GM19035 (cell line): ENCODE data around the gene KCNQ1.

Source experiments
- ATAC-seq: cut with Tn5 transposase; IDR thresholded peaks from one replicate; pipeline ENCODE4 v1.9.1; 2021; ENCODE audit not compliant: unreplicated experiment

KCNQ1 gene

DNA sequence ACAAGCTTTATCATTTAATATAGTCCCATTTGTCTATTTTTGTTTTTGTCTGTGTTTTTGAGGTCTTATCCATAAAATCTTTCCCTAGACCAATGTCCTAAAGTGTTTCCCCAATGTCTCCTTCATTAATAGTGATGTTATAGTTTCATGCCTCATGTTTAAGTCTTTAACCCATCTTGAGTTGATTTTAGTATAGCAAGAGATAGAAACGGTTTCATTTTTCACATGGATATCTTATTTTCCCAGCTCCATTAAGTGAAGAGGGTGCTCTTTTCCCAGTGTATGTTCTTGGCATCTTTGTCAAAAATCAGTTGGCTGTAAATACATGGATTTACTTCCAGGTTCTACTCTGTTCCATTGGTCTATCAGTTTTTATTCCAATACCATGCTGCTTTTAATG is 196.8 kb downstream of the KCNQ1 start:
- no peak for ATAC-seq

DNA sequence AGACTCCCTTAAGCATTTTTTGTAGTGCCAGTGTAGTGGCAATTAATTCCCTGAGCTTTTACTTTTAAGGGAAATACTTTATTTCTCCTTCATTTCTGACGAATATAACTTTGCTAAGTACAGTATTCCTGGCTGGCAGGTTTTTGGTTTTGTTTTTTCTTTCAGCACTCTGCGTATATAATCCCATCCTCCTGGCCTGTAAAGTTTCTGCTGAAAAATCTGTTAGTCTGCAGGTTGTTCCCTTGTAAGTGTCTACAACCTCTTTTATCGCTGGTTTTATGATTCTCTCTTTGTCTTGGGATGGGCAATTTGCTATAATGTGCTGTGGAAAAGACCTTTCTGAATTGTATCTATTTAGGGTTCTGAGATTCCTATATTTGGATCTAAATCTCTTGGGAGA is 198.9 kb downstream of the KCNQ1 start:
- ATAC-seq = no peak

DNA sequence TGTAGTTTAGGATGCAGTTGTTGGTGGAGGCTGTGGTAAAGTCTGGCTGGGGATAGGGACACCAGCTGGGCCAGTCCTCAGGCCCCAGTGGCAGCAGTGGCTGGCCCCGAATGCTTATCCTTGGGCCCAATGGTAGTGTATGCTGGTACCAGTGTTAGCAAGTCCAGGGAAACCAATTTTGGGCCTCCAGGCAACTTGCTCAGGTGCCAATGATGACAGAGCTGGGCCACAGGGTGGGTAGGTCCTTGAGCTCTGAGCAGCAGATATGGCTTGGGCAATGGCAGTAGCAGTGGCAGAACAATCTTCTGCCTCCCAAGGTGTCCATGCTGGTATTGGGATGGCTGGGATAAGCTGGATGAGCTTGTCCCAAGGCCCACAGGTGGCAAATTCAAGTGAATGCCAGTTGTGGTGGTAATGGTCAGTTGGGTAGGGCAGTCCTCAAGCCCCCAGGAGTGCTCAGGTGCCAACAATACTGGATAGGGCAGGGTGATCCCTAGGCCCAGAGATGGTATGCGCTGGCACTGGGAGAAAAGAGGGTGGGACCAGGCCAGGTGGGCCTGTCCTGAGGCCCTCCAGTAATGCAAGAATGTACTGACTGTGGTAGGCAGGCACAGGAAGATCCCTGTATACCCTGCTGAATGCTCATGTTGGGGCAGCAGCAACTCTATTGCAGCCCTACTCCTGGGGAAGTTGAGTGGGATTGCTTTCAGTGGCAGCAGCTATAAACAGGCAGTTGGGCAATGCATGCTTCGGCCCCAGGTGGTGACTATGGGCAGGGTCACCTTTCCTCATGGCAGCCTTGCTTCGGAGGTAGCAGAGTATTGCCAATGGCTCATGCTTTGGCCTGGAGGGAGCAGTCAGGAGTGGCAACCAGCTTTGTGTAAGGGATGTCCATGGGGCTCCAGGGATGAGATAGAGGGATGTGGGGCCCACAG is 200.3 kb downstream of the KCNQ1 start:
- no peak for ATAC-seq

- no peak for ATAC-seq
Observed at GRCh38 chr11:2645779-2646118, 200.9 kb downstream of the KCNQ1 start.

- no peak for ATAC-seq
Observed at GRCh38 chr11:2647167-2647566, 202.4 kb downstream of the KCNQ1 start.

DNA sequence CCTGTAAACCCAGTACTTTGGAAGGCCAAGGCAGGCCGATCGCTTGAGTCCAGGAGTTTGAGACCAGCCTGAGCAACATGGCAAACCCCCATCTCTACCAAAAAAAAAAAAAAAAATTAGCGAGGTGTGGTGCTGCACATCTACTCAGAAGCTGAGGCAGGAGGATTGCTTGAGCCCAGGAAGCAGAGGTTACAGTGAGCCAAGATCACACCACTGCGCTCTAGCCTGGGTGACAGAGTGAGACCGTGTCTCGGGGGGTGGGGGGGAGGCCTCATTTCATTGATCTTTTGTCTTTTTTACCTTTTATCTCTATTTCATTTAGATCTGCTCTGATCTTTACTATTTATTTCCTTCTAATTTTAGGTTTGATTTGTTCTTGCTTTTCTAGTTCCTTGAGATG is 203.1 kb downstream of the KCNQ1 start:
- no peak for ATAC-seq

GRCh38 chr11:2649400-2649799 is 204.6 kb downstream of the KCNQ1 start:
- no peak for ATAC-seq

DNA sequence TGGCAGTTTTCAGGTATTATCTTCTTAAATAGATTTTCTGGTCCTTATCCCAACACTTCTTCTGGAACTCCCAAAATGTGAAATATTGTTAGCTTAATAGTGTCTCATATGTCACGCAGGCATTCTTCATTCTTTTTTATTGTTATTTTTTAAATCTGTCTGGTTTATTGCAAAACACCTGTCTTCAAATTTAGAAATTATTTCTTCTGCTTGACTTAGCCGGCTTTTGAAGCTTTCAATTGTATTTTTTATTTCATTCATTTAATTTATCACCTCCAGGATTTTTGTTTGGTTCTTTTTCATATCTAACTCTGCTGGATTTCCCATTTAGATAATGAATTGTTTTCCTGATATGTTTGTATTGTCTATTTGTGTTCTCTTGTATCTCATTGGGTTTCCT is 205.0 kb downstream of the KCNQ1 start:
- no peak for ATAC-seq

DNA sequence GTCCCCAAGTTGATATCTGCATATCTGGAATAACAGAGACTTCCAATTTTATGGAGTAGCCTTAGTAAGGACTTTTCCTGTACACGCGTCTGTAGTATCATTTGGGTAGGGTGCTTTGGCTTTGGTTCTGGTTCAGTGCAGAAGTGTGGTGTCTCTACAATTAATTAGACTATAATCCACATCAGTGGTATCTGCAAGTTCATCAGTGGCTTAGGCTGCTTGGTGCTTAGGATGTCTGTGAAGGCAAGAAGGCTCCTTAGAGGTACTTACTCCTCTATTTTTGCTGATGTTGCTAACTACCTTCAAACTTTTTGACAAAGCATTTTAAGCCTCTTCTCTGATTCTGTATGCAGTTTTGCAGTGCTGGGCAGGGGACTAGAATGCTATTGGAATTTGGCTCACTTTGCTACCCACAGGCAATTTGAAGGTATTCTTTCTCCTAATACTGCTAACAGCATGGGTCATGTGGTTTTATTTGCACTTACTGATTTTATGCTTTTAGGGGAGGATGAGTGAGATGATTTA is 205.6 kb downstream of the KCNQ1 start:
- no peak for ATAC-seq

DNA sequence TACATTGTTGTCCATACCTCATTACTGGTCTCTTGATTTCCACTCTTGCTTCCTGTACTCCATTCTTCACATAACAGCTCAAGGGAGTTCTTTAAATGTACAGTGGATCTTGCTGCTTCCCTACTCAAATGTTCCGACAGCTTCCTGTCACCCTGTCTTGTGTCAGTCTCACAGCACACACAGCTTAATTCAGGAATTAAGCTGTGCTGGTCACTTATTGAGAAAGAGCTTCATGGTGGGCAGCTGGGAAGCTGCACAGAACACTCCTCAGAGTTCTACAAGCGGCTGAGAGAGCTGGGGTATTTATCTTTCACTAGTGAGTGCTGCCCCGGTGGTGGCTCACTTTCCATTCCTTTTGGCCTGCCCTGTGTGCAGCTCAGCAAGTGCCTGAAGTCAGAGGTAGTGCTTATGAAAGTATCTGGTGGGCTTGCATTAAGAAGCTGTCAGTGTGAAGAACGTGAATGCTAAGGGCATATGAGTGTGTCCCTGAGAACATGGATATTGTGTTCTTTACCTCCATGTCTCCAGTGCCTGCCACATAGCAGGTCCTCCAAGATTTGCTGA is 206.3 kb downstream of the KCNQ1 start:
- no peak for ATAC-seq

DNA sequence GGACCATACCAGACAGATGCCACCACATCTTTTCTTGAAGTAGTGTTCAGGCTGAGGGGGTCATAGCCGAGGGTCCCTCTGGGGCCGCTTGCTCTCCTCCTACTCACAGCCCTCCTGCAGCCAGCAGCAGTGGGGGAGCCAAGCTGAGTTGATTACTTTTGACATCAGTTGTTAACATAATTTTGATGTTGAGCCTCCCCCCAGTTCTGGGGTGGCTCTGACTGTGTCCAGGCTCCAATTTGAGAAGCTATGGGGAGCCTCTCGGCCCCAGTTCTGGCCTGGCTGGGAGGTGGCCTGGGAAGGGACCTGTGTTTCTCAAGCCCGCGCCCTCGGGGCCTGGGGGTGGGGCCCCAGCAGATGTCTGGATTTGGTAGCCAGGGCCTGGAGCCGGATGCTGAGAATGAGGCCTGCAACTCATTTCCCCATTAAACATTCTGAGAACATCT is 207.0 kb downstream of the KCNQ1 start:
- ATAC-seq = no peak

DNA sequence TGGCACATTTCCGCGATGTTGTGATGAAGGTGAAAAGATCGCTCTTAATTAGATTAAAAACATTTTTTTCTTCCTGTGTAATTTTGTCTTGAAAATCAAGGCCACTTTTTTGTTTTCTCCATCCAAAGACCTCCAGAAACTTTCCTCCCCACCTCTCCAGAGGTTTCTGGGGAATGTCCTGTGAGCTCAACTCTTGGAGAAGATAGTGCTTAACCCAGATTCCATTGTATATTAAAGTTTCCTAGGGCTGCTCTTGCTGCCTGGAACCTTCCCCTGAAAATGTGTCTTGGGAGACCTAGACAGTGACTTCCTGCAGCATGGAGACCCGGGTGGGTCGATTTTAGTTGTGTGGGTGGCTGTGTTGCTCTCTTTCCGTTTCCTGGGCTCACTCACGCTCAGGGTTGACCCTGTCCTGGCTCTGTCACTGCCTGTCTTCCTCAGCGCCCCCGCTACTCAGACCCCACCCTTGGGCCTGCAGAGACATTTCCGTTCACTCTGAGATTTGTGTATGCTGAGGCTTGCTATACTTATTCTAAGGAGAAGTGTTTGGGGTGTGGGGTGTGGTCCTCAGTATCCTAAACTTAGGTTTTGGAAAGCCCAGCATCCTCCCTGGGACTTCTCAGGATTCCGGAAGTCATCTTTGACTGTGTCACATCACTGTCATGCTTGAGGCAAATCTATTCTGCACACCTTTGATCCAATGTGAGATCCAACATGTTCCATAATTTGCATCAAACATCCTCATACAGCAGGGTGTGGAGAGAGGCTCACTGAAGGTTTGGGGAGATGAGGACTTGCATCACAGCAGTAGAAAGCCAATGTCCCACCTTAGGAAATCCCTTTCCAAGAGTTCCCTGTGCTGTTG is 207.8 kb downstream of the KCNQ1 start:
- ATAC-seq = no peak

- no peak for ATAC-seq
Observed at GRCh38 chr11:2653198-2653551, 208.4 kb downstream of the KCNQ1 start.

- ATAC-seq = no peak
Observed at GRCh38 chr11:2653930-2654739, 209.3 kb downstream of the KCNQ1 start.

- no peak for ATAC-seq
Observed at GRCh38 chr11:2655016-2655719, 210.4 kb downstream of the KCNQ1 start.

DNA sequence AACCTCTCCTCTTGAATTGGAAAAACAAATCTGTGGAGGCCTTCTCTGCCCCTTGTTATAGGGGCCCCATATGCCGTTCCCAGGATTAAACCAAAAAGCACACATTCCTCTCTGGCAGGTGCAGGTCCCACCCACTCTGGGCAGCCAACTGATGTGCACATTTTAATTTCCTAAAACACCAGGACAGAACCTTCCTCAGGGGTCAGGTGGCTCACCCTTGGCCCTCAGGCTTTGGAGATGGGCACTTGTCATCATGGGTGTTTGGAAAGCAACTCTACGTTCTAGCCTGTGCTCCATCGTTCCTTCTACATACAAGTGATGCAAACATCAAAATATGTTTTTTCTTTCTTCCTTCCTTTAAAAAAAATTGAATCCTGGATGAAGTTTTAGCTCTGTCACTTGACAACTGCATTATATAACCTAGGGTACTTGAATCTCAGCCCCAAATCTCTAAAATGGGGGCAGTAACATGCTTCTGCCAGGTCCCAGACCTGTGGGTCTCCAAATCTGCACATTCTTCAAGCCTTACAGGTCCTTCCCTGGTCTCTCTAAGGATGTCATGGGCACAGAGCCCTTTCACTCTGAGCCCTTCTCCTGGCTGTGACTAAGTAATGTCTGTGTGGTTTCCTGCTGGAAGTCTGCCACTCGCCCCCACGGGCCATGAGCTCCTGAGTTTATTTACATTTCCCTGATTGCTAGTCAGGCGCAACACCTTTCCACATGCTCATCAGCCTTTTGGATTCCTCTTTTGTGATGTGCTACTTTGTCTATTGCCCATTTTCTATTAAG is 211.2 kb downstream of the KCNQ1 start:
- no peak for ATAC-seq

DNA sequence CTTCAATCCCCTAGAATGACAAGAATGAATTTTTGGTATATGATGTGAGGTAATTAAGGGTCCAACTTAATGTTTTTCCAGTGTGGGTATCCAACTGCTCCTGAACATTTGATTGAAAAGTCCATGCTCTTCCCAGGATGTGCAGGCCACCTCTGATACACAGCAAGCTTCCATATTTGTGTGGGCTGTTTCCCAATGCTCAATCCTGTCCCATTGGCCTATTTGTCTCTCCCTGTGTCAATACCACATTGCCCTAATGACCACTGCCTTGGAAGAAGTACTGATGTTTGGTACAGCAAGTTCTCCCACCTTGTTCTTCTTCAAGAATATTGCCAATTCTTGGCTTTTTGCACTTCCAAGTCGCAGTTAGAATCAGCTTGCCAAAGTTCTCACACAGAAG is 212.1 kb downstream of the KCNQ1 start:
- ATAC-seq = no peak

GRCh38 chr11:2657697-2658284 is 213.0 kb downstream of the KCNQ1 start:
- no peak for ATAC-seq

DNA sequence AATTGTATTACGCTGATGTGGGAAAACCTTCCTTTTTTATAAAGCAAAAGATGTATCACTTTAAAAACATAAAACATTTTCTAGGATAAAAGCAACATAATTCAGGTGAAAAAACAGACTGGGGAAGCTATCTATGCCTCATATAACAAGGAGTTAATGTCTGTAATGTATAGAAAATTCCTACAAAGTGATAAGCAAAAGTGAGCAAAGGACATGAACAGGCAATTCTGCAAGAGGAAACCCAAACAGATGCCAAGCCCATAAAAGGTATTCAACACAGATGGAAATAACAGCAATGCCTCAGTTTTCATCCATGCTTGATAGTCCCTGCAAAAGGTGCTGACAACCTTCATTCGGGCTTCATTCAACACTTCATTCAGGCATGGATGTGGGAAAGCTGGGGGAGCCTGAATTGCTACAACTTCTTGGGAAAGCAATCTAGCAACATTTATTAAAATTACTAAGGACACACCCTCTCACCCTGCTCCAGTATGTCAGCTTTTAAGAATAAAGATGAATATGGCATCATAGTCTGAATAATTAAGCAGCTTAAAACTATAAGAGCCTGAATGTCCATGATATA is 215.6 kb downstream of the KCNQ1 start:
- no peak for ATAC-seq
